ENCODE measurements around the gene F5. TPM values are rescaled to one million over a fixed set of nuclear protein-coding genes. Genes with fewer than 3 reads are reported as not detected.

The F5 gene
- total RNA-seq, 2 donors from 2014 or later = 0.33 to 4.2 TPM

- intact Hi-C loops (cut with DNase I) = no loop called here
- peaks cover 33% of the 10 kb centered on the region for H3K4me1 ChIP-seq
- H3K9me3 ChIP-seq = no peaks in the 10 kb centered on the region
- peak overlapping the region; percentile 53 to 81 (median 78) for H3K27ac ChIP-seq
- H3K36me3 ChIP-seq (replicated peaks in 1 of 2; ENCODE audit: insufficient read depth in 1 of 2, low read depth in 2 of 2) = no peaks in the 10 kb centered on the region
- DNase-seq (peak; percentile 71 to 80 (median 76)), ATAC-seq (peak; percentile 95)
- no peak overlapping the region for H3K4me3 ChIP-seq
- TF ChIP-seq POLR2A (IDR thresholded peaks at IDR 0.05) (no peak), CTCF (IDR thresholded peaks at IDR 0.05) (peak in 1 of 7 experiments; percentile 4)
- 16% methylated on average over 3 of the region's 3 CpGs for WGBS, 2 donors
- no peaks in the 10 kb centered on the region for H3K27me3 ChIP-seq
These were observed 57.1 kb downstream of the F5 start for GRCh38 chr1:169529068-169529642.

- Histone ChIP-seq H3K36me3 (replicated peaks in 1 of 2; ENCODE audit: insufficient read depth in 1 of 2, low read depth in 2 of 2) (no peaks in the 10 kb centered on the region), H3K27me3 (no peaks in the 10 kb centered on the region), H3K4me3 (no peak overlapping the region), H3K27ac (peak overlapping the region; percentile 53 to 81 (median 78)), H3K9me3 (no peaks in the 10 kb centered on the region), H3K4me1 (peaks cover 33% of the 10 kb centered on the region)
- WGBS, 2 donors = 20% methylated on average over 9 of the region's 9 CpGs
- TF ChIP-seq POLR2A (IDR thresholded peaks at IDR 0.05) (no peak), CTCF (IDR thresholded peaks at IDR 0.05) (no peak)
- no peak for DNase-seq
- intact Hi-C loops (cut with DNase I) = no loop called here
- peak; percentile 50 for ATAC-seq
These were observed 57.8 kb downstream of the F5 start for GRCh38 chr1:169528215-169529067.

GRCh38 chr1:169527451-169528214, 58.6 kb downstream of the F5 start:
- DNase-seq (no peak), ATAC-seq (no peak)
- Histone ChIP-seq H3K4me1 (peaks cover 33% of the 10 kb centered on the region), H3K36me3 (replicated peaks in 1 of 2; ENCODE audit: insufficient read depth in 1 of 2, low read depth in 2 of 2) (no peaks in the 10 kb centered on the region), H3K4me3 (no peak overlapping the region), H3K9me3 (no peaks in the 10 kb centered on the region), H3K27me3 (no peaks in the 10 kb centered on the region), H3K27ac (peak overlapping the region; percentile 34 to 81 (median 78))
- WGBS, 2 donors = 84 to 91% methylated on average over 5 of the region's 5 CpGs
- TF ChIP-seq CTCF (IDR thresholded peaks at IDR 0.05) (no peak), POLR2A (IDR thresholded peaks at IDR 0.05) (no peak)
- intact Hi-C loops (cut with DNase I) = no loop called here

- intact Hi-C loops (cut with DNase I) = no loop called here
- Histone ChIP-seq H3K4me1 (peaks cover 33% of the 10 kb centered on the region), H3K36me3 (replicated peaks in 1 of 2; ENCODE audit: insufficient read depth in 1 of 2, low read depth in 2 of 2) (no peaks in the 10 kb centered on the region), H3K9me3 (no peaks in the 10 kb centered on the region), H3K27me3 (no peaks in the 10 kb centered on the region), H3K4me3 (no peak overlapping the region), H3K27ac (peak overlapping the region in 3 of 4 donors; percentile 47 to 78 (median 78))
- 75 to 76% methylated on average over 3 of the region's 3 CpGs for WGBS, 2 donors
- ATAC-seq = no peak
- TF ChIP-seq POLR2A (IDR thresholded peaks at IDR 0.05) = no peak
- TF ChIP-seq CTCF (IDR thresholded peaks at IDR 0.05) = no peak
- DNase-seq = no peak
These were observed 59.3 kb downstream of the F5 start for GRCh38 chr1:169527001-169527400.
